HCT116 (cell line): ENCODE measurements around the gene SRGAP2C.
"Not testable (repeated sequence)": the region's sequence is repeated elsewhere in the genome, so short reads cannot be mapped to it uniquely, and the experiment has no call there.

Experiments
- EGR1 ChIP-seq: IDR thresholded peaks from 2 replicates; pipeline ENCODE4 v1.6.1; 2012; ENCODE audit warnings: low read depth
- POLR2A ChIP-seq: IDR thresholded peaks from 2 replicates; pipeline ENCODE4 v1.7.0; 2011; ENCODE audit warnings: borderline replicate concordance; ENCODE audit not compliant: insufficient read depth, insufficient read length; ENCODE audit errors: extremely low read depth
- POLR2AphosphoS5 ChIP-seq: IDR thresholded peaks from 2 replicates; pipeline ENCODE4 v1.6.1; 2011; ENCODE audit warnings: mild to moderate bottlenecking, low read depth, low read length, moderate library complexity
- RAD21 ChIP-seq: IDR thresholded peaks from 2 replicates; pipeline ENCODE4 v1.6.1; 2012; ENCODE audit warnings: low read depth, mild to moderate bottlenecking
- TCF7L2 ChIP-seq: IDR thresholded peaks from 2 replicates; pipeline ENCODE4 v1.7.0; 2011; ENCODE audit warnings: borderline replicate concordance, inconsistent platforms; ENCODE audit not compliant: insufficient read depth, insufficient read length; ENCODE audit errors: extremely low read depth
- TF ChIP-seq, protein P1 (sequence below), 3 experiments: fragments of 200-600 bp in 1 of 3; sonication (generic) in 1 of 3; IDR thresholded peaks in 2 of 3; conservative IDR thresholded peaks in 1 of 3; 2 replicates each; pipeline ENCODE4 v1.5.1; 2012 to 2017; ENCODE audit warnings: low read depth in 2 of 3, low read length in 2 of 3, antibody characterized with exemption in 1 of 3, borderline replicate concordance in 1 of 3, control low read depth in 1 of 3, mild to moderate bottlenecking in 1 of 3, mixed read lengths in 1 of 3, mixed run types in 1 of 3, moderate library complexity in 1 of 3; ENCODE audit not compliant: insufficient read depth in 1 of 3
- TF ChIP-seq, protein P2 (sequence below): IDR thresholded peaks from 2 replicates; pipeline ENCODE4 v1.6.1; 2011; ENCODE audit warnings: mild to moderate bottlenecking, low read length, moderate library complexity; ENCODE audit not compliant: insufficient replicate concordance; ENCODE audit errors: extremely low read depth
- TF ChIP-seq, protein P3 (sequence below): IDR thresholded peaks from 2 replicates; pipeline ENCODE4 v1.6.1; 2012; ENCODE audit warnings: low read depth

DNA sequence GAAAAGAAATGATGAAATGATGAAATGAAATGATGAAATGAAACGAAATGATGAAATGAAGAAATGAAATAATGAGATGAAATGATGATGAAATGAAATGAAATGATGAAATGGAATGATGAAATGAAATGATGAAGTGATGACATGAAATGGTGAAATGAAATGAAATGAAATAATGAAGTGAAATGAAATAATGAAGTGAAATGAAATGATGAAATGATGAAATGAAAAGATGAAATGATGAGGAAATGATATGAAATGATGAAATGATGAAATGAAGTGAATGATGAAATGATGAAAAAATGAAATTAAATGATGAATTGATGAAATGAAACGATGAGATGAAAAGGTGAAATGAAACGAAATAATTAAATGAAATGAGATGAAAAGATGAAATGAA, 215.3 kb downstream of the SRGAP2C start:
- TF ChIP-seq RAD21, EGR1, POLR2AphosphoS5, POLR2A, TCF7L2: not testable (repeated sequence)
- TF ChIP-seq, protein P1, sequence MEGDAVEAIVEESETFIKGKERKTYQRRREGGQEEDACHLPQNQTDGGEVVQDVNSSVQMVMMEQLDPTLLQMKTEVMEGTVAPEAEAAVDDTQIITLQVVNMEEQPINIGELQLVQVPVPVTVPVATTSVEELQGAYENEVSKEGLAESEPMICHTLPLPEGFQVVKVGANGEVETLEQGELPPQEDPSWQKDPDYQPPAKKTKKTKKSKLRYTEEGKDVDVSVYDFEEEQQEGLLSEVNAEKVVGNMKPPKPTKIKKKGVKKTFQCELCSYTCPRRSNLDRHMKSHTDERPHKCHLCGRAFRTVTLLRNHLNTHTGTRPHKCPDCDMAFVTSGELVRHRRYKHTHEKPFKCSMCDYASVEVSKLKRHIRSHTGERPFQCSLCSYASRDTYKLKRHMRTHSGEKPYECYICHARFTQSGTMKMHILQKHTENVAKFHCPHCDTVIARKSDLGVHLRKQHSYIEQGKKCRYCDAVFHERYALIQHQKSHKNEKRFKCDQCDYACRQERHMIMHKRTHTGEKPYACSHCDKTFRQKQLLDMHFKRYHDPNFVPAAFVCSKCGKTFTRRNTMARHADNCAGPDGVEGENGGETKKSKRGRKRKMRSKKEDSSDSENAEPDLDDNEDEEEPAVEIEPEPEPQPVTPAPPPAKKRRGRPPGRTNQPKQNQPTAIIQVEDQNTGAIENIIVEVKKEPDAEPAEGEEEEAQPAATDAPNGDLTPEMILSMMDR (IDR thresholded peaks at IDR 0.05 in 2 of 3, conservative IDR thresholded peaks at IDR 0.05 in 1 of 3; ENCODE audit: borderline replicate concordance in 1 of 3, insufficient read depth in 1 of 3, low read depth in 2 of 3, low read length in 2 of 3): not testable (repeated sequence)
- TF ChIP-seq, protein P2, sequence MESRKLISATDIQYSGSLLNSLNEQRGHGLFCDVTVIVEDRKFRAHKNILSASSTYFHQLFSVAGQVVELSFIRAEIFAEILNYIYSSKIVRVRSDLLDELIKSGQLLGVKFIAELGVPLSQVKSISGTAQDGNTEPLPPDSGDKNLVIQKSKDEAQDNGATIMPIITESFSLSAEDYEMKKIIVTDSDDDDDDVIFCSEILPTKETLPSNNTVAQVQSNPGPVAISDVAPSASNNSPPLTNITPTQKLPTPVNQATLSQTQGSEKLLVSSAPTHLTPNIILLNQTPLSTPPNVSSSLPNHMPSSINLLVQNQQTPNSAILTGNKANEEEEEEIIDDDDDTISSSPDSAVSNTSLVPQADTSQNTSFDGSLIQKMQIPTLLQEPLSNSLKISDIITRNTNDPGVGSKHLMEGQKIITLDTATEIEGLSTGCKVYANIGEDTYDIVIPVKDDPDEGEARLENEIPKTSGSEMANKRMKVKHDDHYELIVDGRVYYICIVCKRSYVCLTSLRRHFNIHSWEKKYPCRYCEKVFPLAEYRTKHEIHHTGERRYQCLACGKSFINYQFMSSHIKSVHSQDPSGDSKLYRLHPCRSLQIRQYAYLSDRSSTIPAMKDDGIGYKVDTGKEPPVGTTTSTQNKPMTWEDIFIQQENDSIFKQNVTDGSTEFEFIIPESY: not testable (repeated sequence)
- TF ChIP-seq, protein P3, sequence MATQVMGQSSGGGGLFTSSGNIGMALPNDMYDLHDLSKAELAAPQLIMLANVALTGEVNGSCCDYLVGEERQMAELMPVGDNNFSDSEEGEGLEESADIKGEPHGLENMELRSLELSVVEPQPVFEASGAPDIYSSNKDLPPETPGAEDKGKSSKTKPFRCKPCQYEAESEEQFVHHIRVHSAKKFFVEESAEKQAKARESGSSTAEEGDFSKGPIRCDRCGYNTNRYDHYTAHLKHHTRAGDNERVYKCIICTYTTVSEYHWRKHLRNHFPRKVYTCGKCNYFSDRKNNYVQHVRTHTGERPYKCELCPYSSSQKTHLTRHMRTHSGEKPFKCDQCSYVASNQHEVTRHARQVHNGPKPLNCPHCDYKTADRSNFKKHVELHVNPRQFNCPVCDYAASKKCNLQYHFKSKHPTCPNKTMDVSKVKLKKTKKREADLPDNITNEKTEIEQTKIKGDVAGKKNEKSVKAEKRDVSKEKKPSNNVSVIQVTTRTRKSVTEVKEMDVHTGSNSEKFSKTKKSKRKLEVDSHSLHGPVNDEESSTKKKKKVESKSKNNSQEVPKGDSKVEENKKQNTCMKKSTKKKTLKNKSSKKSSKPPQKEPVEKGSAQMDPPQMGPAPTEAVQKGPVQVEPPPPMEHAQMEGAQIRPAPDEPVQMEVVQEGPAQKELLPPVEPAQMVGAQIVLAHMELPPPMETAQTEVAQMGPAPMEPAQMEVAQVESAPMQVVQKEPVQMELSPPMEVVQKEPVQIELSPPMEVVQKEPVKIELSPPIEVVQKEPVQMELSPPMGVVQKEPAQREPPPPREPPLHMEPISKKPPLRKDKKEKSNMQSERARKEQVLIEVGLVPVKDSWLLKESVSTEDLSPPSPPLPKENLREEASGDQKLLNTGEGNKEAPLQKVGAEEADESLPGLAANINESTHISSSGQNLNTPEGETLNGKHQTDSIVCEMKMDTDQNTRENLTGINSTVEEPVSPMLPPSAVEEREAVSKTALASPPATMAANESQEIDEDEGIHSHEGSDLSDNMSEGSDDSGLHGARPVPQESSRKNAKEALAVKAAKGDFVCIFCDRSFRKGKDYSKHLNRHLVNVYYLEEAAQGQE: not testable (repeated sequence)
